ENCODE measurements around the gene ASPRV1.

The ASPRV1 gene

GRCh38 chr2:69998761-69999160 lies 37.3 kb upstream of the ASPRV1 start:
- no peak for TF ChIP-seq POLR2A (IDR thresholded peaks at IDR 0.05; ENCODE audit: low read depth, low read length)
- no peak for TF ChIP-seq POLR2AphosphoS5 (IDR thresholded peaks at IDR 0.05; ENCODE audit: low read depth, low read length)
- no peak for TF ChIP-seq TAF1 (IDR thresholded peaks at IDR 0.05; ENCODE audit: borderline replicate concordance, low read depth, low read length)
- FAIRE-seq (no peak), DNase-seq (ENCODE audit: insufficient read length) (no peak)

- TF ChIP-seq POLR2A (IDR thresholded peaks at IDR 0.05; ENCODE audit: low read depth, low read length), result no peak
- TF ChIP-seq TAF1 (IDR thresholded peaks at IDR 0.05; ENCODE audit: borderline replicate concordance, low read depth, low read length), result no peak
- TF ChIP-seq POLR2AphosphoS5 (IDR thresholded peaks at IDR 0.05; ENCODE audit: low read depth, low read length), result no peak
- FAIRE-seq, result no peak
- no peak for DNase-seq (ENCODE audit: insufficient read length)
Observed at GRCh38 chr2:69997015-69997830, 35.8 kb upstream of the ASPRV1 start.

- no peak for DNase-seq (ENCODE audit: insufficient read length)
- no peak for TF ChIP-seq POLR2AphosphoS5 (IDR thresholded peaks at IDR 0.05; ENCODE audit: low read depth, low read length)
- TF ChIP-seq TAF1 (IDR thresholded peaks at IDR 0.05; ENCODE audit: borderline replicate concordance, low read depth, low read length), result no peak
- no peak for TF ChIP-seq POLR2A (IDR thresholded peaks at IDR 0.05; ENCODE audit: low read depth, low read length)
- FAIRE-seq, result no peak
Observed at GRCh38 chr2:69995511-69995910, 34.1 kb upstream of the ASPRV1 start.

DNA sequence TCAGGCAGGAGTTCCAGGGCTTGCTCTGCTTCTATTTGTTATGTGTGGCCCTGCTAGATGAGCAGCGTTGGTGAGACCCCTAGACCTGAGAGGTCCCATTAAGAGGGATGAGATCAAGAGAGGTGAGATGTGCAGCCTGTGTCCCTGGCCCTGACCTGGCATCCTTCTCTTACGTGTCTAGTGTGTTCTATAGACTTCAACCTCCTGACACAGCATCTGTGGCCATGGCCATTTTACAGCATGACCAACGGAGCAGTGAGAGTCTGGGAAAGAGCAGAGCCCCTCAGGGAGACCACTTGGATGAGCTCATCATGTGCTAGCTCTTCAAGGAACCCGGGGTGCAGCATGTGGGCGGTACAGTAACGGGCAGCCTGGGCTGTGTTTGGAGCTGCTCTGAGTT lies 32.7 kb upstream of the ASPRV1 start:
- DNase-seq (ENCODE audit: insufficient read length), result no peak
- TF ChIP-seq POLR2AphosphoS5 (IDR thresholded peaks at IDR 0.05; ENCODE audit: low read depth, low read length), result no peak
- no peak for TF ChIP-seq POLR2A (IDR thresholded peaks at IDR 0.05; ENCODE audit: low read depth, low read length)
- no peak for TF ChIP-seq TAF1 (IDR thresholded peaks at IDR 0.05; ENCODE audit: borderline replicate concordance, low read depth, low read length)
- no peak for FAIRE-seq

- no peak for TF ChIP-seq TAF1 (IDR thresholded peaks at IDR 0.05; ENCODE audit: borderline replicate concordance, low read depth, low read length)
- FAIRE-seq, result no peak
- DNase-seq (ENCODE audit: insufficient read length), result no peak
Observed at GRCh38 chr2:69993708-69994107, 32.3 kb upstream of the ASPRV1 start.

DNA sequence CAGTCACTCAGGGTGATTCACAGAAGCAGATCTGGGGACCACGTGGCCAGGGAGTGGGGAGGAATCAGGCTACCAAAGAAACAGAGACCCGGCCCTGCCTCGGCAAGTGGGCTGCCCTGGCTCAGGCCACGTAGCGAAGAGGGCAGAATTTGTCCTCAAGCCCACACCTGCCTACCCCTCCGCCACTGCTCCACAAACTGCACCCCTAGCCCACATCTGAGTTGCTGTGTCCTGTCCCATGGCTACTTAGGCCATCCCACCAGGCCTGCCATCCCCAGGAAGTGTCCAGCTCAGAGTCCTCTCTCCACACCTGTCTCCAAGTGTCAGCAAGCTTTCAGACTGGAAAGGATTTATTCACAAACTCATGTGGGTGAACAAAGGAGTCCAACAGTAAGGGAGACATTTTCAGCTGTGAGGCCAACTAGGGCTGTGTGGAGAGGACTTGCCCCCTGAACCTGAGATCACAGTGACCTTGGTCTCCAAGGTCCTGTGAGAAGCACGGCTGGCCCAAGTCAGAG lies 31.7 kb upstream of the ASPRV1 start:
- no peak for TF ChIP-seq TAF1 (IDR thresholded peaks at IDR 0.05; ENCODE audit: borderline replicate concordance, low read depth, low read length)
- no peak for TF ChIP-seq POLR2AphosphoS5 (IDR thresholded peaks at IDR 0.05; ENCODE audit: low read depth, low read length)
- TF ChIP-seq POLR2A (IDR thresholded peaks at IDR 0.05; ENCODE audit: low read depth, low read length), result no peak
- DNase-seq (ENCODE audit: insufficient read length) (no peak), FAIRE-seq (no peak)

DNA sequence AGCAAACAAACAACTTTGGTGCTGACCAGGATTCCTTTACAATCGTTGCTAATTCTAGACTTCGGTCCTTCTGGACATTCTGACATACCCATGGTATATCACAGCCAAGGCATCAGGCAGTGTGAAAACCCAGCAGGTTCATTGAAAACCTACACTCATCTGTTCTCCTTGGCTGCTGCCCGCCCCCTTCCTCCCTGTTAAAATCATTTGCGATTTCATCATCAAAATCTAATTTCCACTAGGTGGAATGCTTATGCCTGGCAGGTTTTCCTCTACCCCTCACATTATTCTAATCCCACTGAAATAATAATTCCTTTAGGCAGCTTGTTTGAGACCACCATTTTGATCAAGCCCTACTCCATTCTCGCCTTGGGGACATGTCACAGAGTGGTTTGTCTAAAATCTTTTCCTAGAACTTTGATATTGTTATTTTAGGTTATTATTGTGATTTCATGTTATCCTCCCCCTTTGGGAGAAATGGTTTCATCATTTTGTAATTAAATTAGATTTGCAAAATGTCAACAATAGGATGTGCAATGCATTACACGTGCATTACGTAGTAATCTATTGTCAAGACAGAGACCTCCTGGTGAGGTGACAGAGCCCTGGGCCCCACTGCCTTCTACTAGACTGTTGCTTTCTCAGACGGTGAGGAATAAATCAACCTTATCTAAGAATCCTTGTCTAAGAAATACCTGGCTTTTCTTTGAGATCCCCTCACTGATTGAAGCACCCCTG lies 31.0 kb upstream of the ASPRV1 start:
- DNase-seq (ENCODE audit: insufficient read length) (no peak), FAIRE-seq (no peak)
- TF ChIP-seq POLR2A (IDR thresholded peaks at IDR 0.05; ENCODE audit: low read depth, low read length), result no peak
- TF ChIP-seq TAF1 (IDR thresholded peaks at IDR 0.05; ENCODE audit: borderline replicate concordance, low read depth, low read length), result no peak
- no peak for TF ChIP-seq POLR2AphosphoS5 (IDR thresholded peaks at IDR 0.05; ENCODE audit: low read depth, low read length)

GRCh38 chr2:69989441-69990105 lies 28.1 kb upstream of the ASPRV1 start:
- FAIRE-seq, result no peak
- no peak for DNase-seq (ENCODE audit: insufficient read length)
- TF ChIP-seq POLR2AphosphoS5 (IDR thresholded peaks at IDR 0.05; ENCODE audit: low read depth, low read length) (no peak), TAF1 (IDR thresholded peaks at IDR 0.05; ENCODE audit: borderline replicate concordance, low read depth, low read length) (no peak), POLR2A (IDR thresholded peaks at IDR 0.05; ENCODE audit: low read depth, low read length) (no peak)

- no peak for DNase-seq (ENCODE audit: insufficient read length)
- no peak for FAIRE-seq
- TF ChIP-seq POLR2AphosphoS5 (IDR thresholded peaks at IDR 0.05; ENCODE audit: low read depth, low read length) (no peak), TAF1 (IDR thresholded peaks at IDR 0.05; ENCODE audit: borderline replicate concordance, low read depth, low read length) (no peak), POLR2A (IDR thresholded peaks at IDR 0.05; ENCODE audit: low read depth, low read length) (no peak)
Observed at GRCh38 chr2:69989009-69989408, 27.6 kb upstream of the ASPRV1 start.

GRCh38 chr2:69988086-69988635 lies 26.7 kb upstream of the ASPRV1 start:
- FAIRE-seq (no peak), DNase-seq (ENCODE audit: insufficient read length) (no peak)
- TF ChIP-seq POLR2AphosphoS5 (IDR thresholded peaks at IDR 0.05; ENCODE audit: low read depth, low read length), result no peak
- TF ChIP-seq POLR2A (IDR thresholded peaks at IDR 0.05; ENCODE audit: low read depth, low read length), result no peak
- no peak for TF ChIP-seq TAF1 (IDR thresholded peaks at IDR 0.05; ENCODE audit: borderline replicate concordance, low read depth, low read length)

- FAIRE-seq, result no peak
- DNase-seq (ENCODE audit: insufficient read length), result no peak
- TF ChIP-seq POLR2AphosphoS5 (IDR thresholded peaks at IDR 0.05; ENCODE audit: low read depth, low read length) (no peak), TAF1 (IDR thresholded peaks at IDR 0.05; ENCODE audit: borderline replicate concordance, low read depth, low read length) (no peak), POLR2A (IDR thresholded peaks at IDR 0.05; ENCODE audit: low read depth, low read length) (no peak)
Observed at GRCh38 chr2:69986691-69987090, 25.3 kb upstream of the ASPRV1 start.

Data from GM12892 (cell line).